ENCODE results near the gene ACSF3. TPM values are rescaled to one million over a fixed set of nuclear protein-coding genes. Genes with fewer than 3 reads are reported as not detected.

ACSF3 gene
- total and polyA plus RNA-seq, 2 donors (not counting 1 experiment from before 2014, with no cell fraction given), result 45.2 to 113 TPM

DNA sequence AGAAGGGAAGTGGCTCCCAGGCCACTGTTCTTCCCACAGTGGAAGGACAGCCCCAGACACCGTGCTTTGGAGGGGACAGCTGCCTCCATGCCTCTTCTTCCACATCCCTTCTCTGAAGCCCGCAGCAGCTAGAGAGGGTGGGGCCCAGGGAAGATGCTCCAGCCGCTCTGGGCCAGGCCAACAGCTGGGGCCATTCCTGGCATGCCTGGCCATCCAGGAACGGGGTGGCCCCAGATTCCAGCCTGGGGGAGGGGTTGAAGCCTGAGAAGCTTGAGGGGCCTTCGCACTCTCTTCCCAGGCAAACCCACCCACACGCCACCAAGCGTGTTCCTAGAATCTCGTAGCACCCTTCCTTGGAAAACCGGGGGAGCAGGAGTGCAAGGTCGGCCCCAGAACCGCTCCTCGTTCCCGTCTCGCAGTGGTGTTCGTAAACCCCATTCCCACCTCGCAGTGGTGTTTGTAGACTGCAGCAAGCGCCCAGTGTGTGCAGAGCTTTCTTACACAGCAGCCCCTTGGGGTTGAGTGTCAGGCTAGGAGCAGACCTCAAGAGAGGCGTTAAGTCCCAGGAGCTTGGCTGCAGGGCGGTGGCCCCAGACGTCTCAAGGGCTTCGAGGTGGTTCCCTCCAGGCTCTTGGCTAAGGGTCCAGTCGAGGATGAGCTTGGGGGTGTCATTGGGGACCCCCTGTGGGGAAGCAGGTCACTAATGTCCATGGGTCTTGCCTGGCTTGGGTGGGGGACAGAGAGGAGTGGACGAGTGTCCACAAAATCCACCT, 80.6 kb downstream of the ACSF3 start:
- intact Hi-C loops (cut with micrococcal nuclease), result no loop called here

GRCh38 chr16:89174877-89175276, 81.2 kb downstream of the ACSF3 start:
- Histone ChIP-seq H3K27ac (ENCODE audit: low read length in 2 of 2) (no peak overlapping the region), H4K20me1 (ENCODE audit: control insufficient read depth, insufficient read depth, low read length, poor library complexity, severe bottlenecking) (peaks cover 11% of the 10 kb centered on the region), H3K4me2 (replicated peaks; ENCODE audit: low read depth, low read length, poor library complexity, severe bottlenecking) (no peak overlapping the region), H2AFZ (ENCODE audit: insufficient read depth, low read depth, low read length, poor library complexity, severe bottlenecking) (no peak overlapping the region), H3K79me2 (ENCODE audit: control insufficient read depth, insufficient read depth, low read length) (no peaks in the 10 kb centered on the region), H3K9ac (ENCODE audit: low read length) (no peak overlapping the region), H3K9me3 (ENCODE audit: control extremely low read depth in 1 of 3, control insufficient read depth in 2 of 3, insufficient read depth in 1 of 3, low read length in 2 of 3) (peaks cover 0 to 5% (median 0%) of the 10 kb centered on the region in 3 donors), H3K4me1 (ENCODE audit: control insufficient read depth in 2 of 2, insufficient read depth in 2 of 2, low read length in 2 of 2) (peaks cover 16 to 25% of the 10 kb centered on the region in 2 donors), H3K27me3 (replicated peaks in 1 of 4; ENCODE audit: control extremely low read depth in 1 of 4, control insufficient read depth in 3 of 4, insufficient read depth in 4 of 4, low read length in 3 of 4) (peaks cover 0 to 13% (median 4%) of the 10 kb centered on the region in 4 experiments), H3K4me3 (ENCODE audit: control extremely low read depth in 1 of 5, extremely low read depth in 1 of 5, insufficient read depth in 1 of 5, low read depth in 2 of 5, low read length in 4 of 5) (no peak overlapping the region), H3K36me3 (replicated peaks in 1 of 2; ENCODE audit: control extremely low read depth in 1 of 2, control insufficient read depth in 1 of 2, extremely low read depth in 1 of 2, insufficient read depth in 2 of 2, low read length in 1 of 2) (no peaks in the 10 kb centered on the region)
- CTCF ChIA-PET, result no interaction called here
- TF ChIP-seq EZH2 (IDR thresholded peaks at IDR 0.05; ENCODE audit: borderline replicate concordance, insufficient read depth, low read depth, low read length, poor library complexity, severe bottlenecking), result no peak
- TF ChIP-seq, protein P1, sequence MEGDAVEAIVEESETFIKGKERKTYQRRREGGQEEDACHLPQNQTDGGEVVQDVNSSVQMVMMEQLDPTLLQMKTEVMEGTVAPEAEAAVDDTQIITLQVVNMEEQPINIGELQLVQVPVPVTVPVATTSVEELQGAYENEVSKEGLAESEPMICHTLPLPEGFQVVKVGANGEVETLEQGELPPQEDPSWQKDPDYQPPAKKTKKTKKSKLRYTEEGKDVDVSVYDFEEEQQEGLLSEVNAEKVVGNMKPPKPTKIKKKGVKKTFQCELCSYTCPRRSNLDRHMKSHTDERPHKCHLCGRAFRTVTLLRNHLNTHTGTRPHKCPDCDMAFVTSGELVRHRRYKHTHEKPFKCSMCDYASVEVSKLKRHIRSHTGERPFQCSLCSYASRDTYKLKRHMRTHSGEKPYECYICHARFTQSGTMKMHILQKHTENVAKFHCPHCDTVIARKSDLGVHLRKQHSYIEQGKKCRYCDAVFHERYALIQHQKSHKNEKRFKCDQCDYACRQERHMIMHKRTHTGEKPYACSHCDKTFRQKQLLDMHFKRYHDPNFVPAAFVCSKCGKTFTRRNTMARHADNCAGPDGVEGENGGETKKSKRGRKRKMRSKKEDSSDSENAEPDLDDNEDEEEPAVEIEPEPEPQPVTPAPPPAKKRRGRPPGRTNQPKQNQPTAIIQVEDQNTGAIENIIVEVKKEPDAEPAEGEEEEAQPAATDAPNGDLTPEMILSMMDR (IDR thresholded peaks at IDR 0.05), result no peak
- POLR2A ChIA-PET, result interaction anchor here (0.6 kb wide), 1 partner anchor 572 kb away, joined by 5 read pairs; no protein-coding TSS in a partner anchor
- no peak for ATAC-seq (ENCODE audit: low read depth)
- no peaks in the 10 kb centered on the region for H3K27me3 Mint-ChIP-seq
- H3K9me3 Mint-ChIP-seq (ENCODE audit: insufficient read depth), result no peaks in the 10 kb centered on the region
- WGBS (ENCODE audit: insufficient coverage), result 87% methylated on average over 12 of the region's 14 CpGs
- no peak overlapping the region for H3K4me3 Mint-ChIP-seq
- DNase-seq, result no peak
- peaks cover 14% of the 10 kb centered on the region for H3K4me1 Mint-ChIP-seq
- intact Hi-C loops (cut with micrococcal nuclease), result no loop called here
- no peak overlapping the region for H3K27ac Mint-ChIP-seq

More for the DNA sequence above, 80.6 kb downstream of the ACSF3 start:
- Histone ChIP-seq H4K20me1 (ENCODE audit: control insufficient read depth, insufficient read depth, low read length, poor library complexity, severe bottlenecking) (peaks cover 17% of the 10 kb centered on the region), H3K27ac (ENCODE audit: low read length in 2 of 2) (no peak overlapping the region), H3K27me3 (replicated peaks in 1 of 4; ENCODE audit: control extremely low read depth in 1 of 4, control insufficient read depth in 3 of 4, insufficient read depth in 4 of 4, low read length in 3 of 4) (peaks cover 0 to 17% (median 7%) of the 10 kb centered on the region in 4 experiments), H3K9me3 (ENCODE audit: control extremely low read depth in 1 of 3, control insufficient read depth in 2 of 3, insufficient read depth in 1 of 3, low read length in 2 of 3) (peaks cover 0 to 5% (median 0%) of the 10 kb centered on the region in 3 donors), H3K9ac (ENCODE audit: low read length) (no peak overlapping the region), H3K4me1 (ENCODE audit: control insufficient read depth in 2 of 2, insufficient read depth in 2 of 2, low read length in 2 of 2) (peaks cover 19 to 28% of the 10 kb centered on the region in 2 donors), H3K4me3 (ENCODE audit: control extremely low read depth in 1 of 5, extremely low read depth in 1 of 5, insufficient read depth in 1 of 5, low read depth in 2 of 5, low read length in 4 of 5) (no peak overlapping the region), H3K79me2 (ENCODE audit: control insufficient read depth, insufficient read depth, low read length) (no peaks in the 10 kb centered on the region), H3K4me2 (replicated peaks; ENCODE audit: low read depth, low read length, poor library complexity, severe bottlenecking) (no peak overlapping the region), H3K36me3 (replicated peaks in 1 of 2; ENCODE audit: control extremely low read depth in 1 of 2, control insufficient read depth in 1 of 2, extremely low read depth in 1 of 2, insufficient read depth in 2 of 2, low read length in 1 of 2) (no peaks in the 10 kb centered on the region), H2AFZ (ENCODE audit: insufficient read depth, low read depth, low read length, poor library complexity, severe bottlenecking) (no peak overlapping the region)
- peaks cover 14% of the 10 kb centered on the region for H3K4me1 Mint-ChIP-seq
- no peaks in the 10 kb centered on the region for H3K9me3 Mint-ChIP-seq (ENCODE audit: insufficient read depth)
- CTCF ChIA-PET, result interaction anchor here (1.0 kb wide), 1 partner anchor 434 kb away, joined by 3 read pairs; no protein-coding TSS in a partner anchor
- H3K27me3 Mint-ChIP-seq, result no peaks in the 10 kb centered on the region
- H3K4me3 Mint-ChIP-seq, result no peak overlapping the region
- ATAC-seq (ENCODE audit: low read depth) (no peak), DNase-seq (no peak)
- WGBS (ENCODE audit: insufficient coverage), result 74% methylated on average over 16 of the region's 23 CpGs
- H3K27ac Mint-ChIP-seq, result no peak overlapping the region
- POLR2A ChIA-PET, result no interaction called here
- no peak for TF ChIP-seq EZH2 (IDR thresholded peaks at IDR 0.05; ENCODE audit: borderline replicate concordance, insufficient read depth, low read depth, low read length, poor library complexity, severe bottlenecking)
- TF ChIP-seq, protein P1 (IDR thresholded peaks at IDR 0.05), result no peak

All from B cell (primary cell).